NCI-H1105 (cell line): ENCODE results near the gene EDN3.

Source experiments
- DNase-seq: peaks from one replicate; lab custom pipeline; 2025; lab: John Stamatoyannopoulos, UW

EDN3 gene

DNA sequence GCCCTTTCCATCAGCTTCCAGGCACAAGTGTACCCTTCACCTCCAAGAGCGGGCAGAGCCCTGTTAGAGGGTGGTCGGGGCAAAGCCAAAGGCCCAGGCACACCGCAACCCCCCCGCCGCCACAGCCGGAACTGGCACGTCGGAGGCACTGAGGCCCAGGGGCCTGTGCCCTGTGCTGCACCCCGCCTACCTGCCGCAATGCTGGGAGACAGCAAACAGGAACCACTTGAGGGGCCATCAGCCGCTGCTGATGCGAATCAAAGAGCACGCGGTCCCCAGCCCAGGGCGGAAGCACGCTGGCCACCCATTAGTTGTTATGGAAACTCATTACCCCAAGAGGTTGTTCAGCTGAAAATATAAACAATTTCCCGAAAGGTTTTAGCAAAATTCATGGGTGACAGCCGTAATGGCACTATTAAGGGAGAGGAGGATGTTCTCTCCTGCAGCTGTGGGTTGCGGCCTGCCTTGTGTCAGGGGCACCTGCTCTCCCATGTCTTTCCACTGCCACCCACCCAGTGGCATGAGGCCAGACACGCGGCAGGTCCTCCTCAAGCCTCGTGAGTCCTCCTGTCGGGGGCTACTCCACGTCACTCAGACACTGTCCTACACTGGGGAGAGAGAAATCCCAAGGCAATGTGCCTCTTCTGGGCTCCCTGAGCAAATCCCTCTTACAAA is 65.3 kb downstream of the EDN3 start:
- peak; percentile 6 for DNase-seq

GRCh38 chr20:59371431-59371830 is 71.0 kb downstream of the EDN3 start:
- no peak for DNase-seq

- DNase-seq, result no peak
These were observed 73.8 kb downstream of the EDN3 start for GRCh38 chr20:59374261-59374660.

DNA sequence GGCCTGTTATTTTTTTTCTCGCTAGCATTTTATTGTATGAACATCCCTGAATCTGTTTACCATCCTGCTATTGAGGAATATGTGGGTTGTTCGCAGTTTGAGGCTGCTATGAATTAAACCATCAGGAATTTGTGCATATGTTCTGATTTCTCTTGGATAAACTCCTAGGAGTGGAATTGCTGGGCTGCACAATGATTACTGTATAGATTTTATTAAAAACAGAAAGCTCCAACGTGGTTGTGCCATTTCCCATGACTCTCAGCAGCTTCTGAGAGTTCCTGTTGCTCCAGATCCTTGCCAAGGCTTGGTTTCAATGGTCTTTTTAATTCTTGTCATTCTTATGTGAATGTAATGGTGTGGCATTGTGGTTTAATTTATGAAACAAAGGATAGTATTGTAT is 75.1 kb downstream of the EDN3 start:
- DNase-seq, result no peak
